Central memory CD8-positive, alpha-beta T cell (primary cell): ENCODE results near the gene MRPS27.

Experiments used
- ATAC-seq: fragments of 150-1000 bp; cut with Tn5 transposase; replicated peaks from 2 replicates; pipeline ENCODE4 v1.10.0; 2022; ENCODE audit warnings: mild to moderate bottlenecking, moderate FRiP score, moderate number of reproducible peaks; ENCODE audit not compliant: poor library complexity, severe bottlenecking; ENCODE audit errors: extremely low read depth
- DNase-seq, 2 donors: peaks; one replicate each; pipeline ENCODE4 v3.0.0; 2021; ENCODE audit warnings: low spot score in 2 of 2
- H3K27ac Mint-ChIP-seq: one replicate; pipeline ENCODE4 v1.8.0; 2022; ENCODE audit warnings: low read depth, mild to moderate bottlenecking, moderate library complexity, mixed read lengths
- H3K27me3 Mint-ChIP-seq: one replicate; pipeline ENCODE4 v1.8.0; 2022; ENCODE audit warnings: mixed read lengths
- H3K36me3 Mint-ChIP-seq: one replicate; pipeline ENCODE4 v1.8.0; 2022; ENCODE audit warnings: mild to moderate bottlenecking, moderate library complexity, mixed read lengths; ENCODE audit not compliant: insufficient read depth
- H3K4me1 Mint-ChIP-seq: one replicate; pipeline ENCODE4 v1.8.0; 2022; ENCODE audit warnings: mixed read lengths
- H3K4me3 Mint-ChIP-seq: one replicate; pipeline ENCODE4 v1.8.0; 2022; ENCODE audit warnings: mild to moderate bottlenecking, moderate library complexity, mixed read lengths
- H3K9me3 Mint-ChIP-seq: one replicate; pipeline ENCODE4 v1.8.0; 2022; ENCODE audit warnings: mixed read lengths

Gene MRPS27

GRCh38 chr5:72295539-72295938 is 24.5 kb downstream of the MRPS27 start:
- ATAC-seq (no peak), DNase-seq (no peak)
- Mint-ChIP-seq H3K4me1 (peaks cover 20% of the 10 kb centered on the region), H3K27ac (no peak overlapping the region), H3K27me3 (no peaks in the 10 kb centered on the region), H3K9me3 (no peaks in the 10 kb centered on the region), H3K4me3 (no peak overlapping the region), H3K36me3 (peaks cover 8% of the 10 kb centered on the region)

DNA sequence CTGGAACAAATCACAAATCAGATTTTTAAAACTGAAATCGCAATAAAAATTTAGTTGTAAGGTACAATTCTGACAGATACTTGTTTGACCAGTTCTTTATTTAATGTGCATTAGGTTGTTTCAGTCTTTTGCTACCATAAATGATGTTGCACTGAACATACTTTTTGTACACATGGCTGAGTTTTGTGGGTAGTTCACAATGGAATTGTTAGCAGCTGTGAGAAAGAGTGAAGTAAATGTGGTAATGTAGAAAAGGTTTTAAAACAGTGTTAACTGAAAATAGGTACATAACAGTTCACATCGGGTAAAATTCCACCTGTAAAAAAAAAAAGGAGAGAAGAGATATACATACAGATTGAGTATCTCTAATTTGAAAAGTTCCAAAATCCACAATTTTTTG is 25.6 kb downstream of the MRPS27 start:
- H3K9me3 Mint-ChIP-seq = no peaks in the 10 kb centered on the region
- H3K4me1 Mint-ChIP-seq = peaks cover 11% of the 10 kb centered on the region
- no peak overlapping the region for H3K4me3 Mint-ChIP-seq
- DNase-seq (no peak), ATAC-seq (no peak)
- H3K27me3 Mint-ChIP-seq = no peaks in the 10 kb centered on the region
- H3K27ac Mint-ChIP-seq = no peak overlapping the region
- H3K36me3 Mint-ChIP-seq = peaks cover 9% of the 10 kb centered on the region

GRCh38 chr5:72293495-72294055 is 26.5 kb downstream of the MRPS27 start:
- Mint-ChIP-seq H3K27ac (no peak overlapping the region), H3K4me3 (no peak overlapping the region), H3K36me3 (peaks cover 9% of the 10 kb centered on the region), H3K9me3 (no peaks in the 10 kb centered on the region), H3K27me3 (no peaks in the 10 kb centered on the region), H3K4me1 (peaks cover 11% of the 10 kb centered on the region)
- DNase-seq (no peak), ATAC-seq (no peak)

DNA sequence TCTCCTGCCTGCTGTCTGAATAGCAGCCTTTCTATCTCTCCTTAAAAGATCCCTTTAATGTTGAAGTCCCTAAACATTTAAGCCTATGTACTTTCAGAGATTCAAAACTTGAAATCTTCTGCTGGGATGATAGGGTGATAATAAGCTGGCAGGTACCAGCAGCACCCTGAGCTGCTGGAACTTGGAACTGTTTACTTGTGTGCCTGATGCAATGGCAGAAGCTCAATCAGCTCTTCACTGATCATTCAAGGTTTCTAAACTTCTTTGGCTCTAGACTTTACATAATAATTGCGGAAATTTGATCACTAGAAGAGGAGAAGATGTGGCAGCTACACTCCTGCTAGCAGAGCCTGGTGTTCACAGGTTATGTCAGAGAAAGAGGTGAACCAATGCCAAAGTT is 27.6 kb downstream of the MRPS27 start:
- Mint-ChIP-seq H3K27me3 (no peaks in the 10 kb centered on the region), H3K9me3 (no peaks in the 10 kb centered on the region), H3K4me1 (peaks cover 5% of the 10 kb centered on the region), H3K4me3 (no peak overlapping the region), H3K27ac (no peak overlapping the region), H3K36me3 (peaks cover 14% of the 10 kb centered on the region)
- DNase-seq (no peak), ATAC-seq (no peak)

DNA sequence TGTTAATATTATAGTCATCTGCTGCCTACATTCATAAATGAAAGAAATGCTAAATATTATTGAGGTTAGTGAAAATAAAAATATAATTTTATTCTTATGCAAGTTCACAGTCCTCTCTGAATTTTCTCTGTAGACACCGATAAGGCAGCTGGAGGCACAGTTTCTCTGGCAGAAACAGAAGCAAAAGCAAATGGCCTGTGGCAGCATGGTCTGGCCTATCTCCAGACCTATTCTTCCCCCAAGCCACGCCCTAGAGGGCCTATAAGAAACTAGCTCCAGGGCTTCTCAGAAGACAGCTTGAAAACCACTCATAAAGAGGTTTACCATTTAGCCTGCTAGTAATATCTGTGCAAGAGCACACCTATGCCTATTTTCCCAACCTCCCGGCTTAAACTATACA is 28.4 kb downstream of the MRPS27 start:
- peaks cover 5% of the 10 kb centered on the region for H3K4me1 Mint-ChIP-seq
- DNase-seq (no peak), ATAC-seq (no peak)
- H3K9me3 Mint-ChIP-seq = no peaks in the 10 kb centered on the region
- H3K27me3 Mint-ChIP-seq = no peaks in the 10 kb centered on the region
- no peak overlapping the region for H3K4me3 Mint-ChIP-seq
- H3K36me3 Mint-ChIP-seq = peaks cover 14% of the 10 kb centered on the region
- no peak overlapping the region for H3K27ac Mint-ChIP-seq

DNA sequence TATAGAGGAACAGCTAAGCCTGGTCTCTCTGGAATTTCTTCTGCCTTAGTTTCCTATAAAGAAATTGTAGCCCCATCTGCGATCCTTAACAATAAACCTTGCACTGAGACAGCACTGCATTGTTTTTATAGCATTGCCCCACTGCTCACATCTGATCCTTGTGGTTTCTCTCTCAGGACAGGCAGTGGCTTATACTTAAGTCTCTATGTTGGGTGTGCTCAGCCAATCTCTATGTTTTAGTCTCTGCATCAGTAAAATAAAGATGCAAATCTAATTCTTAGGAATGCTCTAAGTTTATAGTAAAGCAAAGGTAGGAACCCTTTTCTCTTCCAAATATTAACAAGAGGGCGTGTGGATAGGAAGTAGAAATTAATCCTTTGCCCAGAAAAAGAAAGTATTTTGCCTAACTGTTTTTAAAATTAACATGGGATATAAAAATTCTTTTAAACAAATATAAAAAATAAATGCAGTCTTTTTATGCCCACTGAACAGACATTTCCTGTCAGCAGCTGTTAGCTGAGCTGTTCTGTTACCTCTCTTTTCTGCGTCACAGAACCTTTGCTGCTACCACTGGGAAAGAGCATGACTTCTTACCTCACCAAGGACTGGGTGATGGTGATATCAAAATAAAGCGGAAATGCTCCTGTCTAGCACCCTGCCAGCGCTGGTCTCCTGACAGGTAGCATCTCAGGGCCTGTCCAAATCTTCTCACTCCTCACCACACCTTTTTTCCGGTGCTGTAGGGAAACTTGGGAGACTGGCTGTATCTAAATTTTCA is 29.5 kb downstream of the MRPS27 start:
- H3K4me1 Mint-ChIP-seq = peaks cover 5% of the 10 kb centered on the region
- DNase-seq (no peak), ATAC-seq (no peak)
- no peaks in the 10 kb centered on the region for H3K9me3 Mint-ChIP-seq
- no peak overlapping the region for H3K27ac Mint-ChIP-seq
- no peaks in the 10 kb centered on the region for H3K27me3 Mint-ChIP-seq
- no peak overlapping the region for H3K4me3 Mint-ChIP-seq
- peaks cover 9% of the 10 kb centered on the region for H3K36me3 Mint-ChIP-seq

- peaks cover 6% of the 10 kb centered on the region for H3K36me3 Mint-ChIP-seq
- H3K9me3 Mint-ChIP-seq = no peaks in the 10 kb centered on the region
- H3K27me3 Mint-ChIP-seq = no peaks in the 10 kb centered on the region
- no peak overlapping the region for H3K4me3 Mint-ChIP-seq
- ATAC-seq (no peak), DNase-seq (no peak)
- no peak overlapping the region for H3K27ac Mint-ChIP-seq
- H3K4me1 Mint-ChIP-seq = no peaks in the 10 kb centered on the region
Measured at GRCh38 chr5:72288924-72289323, 31.1 kb downstream of the MRPS27 start.

GRCh38 chr5:72286798-72287197 is 33.2 kb downstream of the MRPS27 start:
- Mint-ChIP-seq H3K27me3 (no peaks in the 10 kb centered on the region), H3K9me3 (no peaks in the 10 kb centered on the region), H3K36me3 (peaks cover 6% of the 10 kb centered on the region), H3K4me1 (no peaks in the 10 kb centered on the region), H3K27ac (no peak overlapping the region), H3K4me3 (no peak overlapping the region)
- DNase-seq (no peak), ATAC-seq (no peak)

DNA sequence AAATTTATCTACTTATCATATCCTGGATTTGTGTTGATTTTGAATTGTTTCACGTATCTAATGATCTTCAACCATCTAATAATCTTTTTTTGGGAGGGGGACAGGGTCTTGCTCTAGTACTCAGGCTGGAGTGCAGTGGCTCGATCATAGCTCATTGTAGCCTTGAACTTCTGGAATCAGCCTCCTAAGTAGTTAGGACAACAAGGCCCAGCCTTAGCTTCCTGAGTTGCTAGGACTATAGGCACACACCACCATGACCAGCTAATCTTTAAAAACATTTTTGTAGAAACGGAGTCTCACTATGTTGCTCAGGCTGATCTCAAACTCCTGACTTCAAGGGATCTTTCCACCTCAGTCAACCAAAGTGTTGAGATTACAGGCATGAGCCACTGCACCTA is 34.6 kb downstream of the MRPS27 start:
- Mint-ChIP-seq H3K36me3 (peaks cover 8% of the 10 kb centered on the region), H3K27ac (no peak overlapping the region), H3K27me3 (no peaks in the 10 kb centered on the region)

GRCh38 chr5:72284559-72285423 is 35.2 kb downstream of the MRPS27 start:
- Mint-ChIP-seq H3K4me1 (no peaks in the 10 kb centered on the region), H3K9me3 (no peaks in the 10 kb centered on the region), H3K36me3 (peaks cover 10% of the 10 kb centered on the region), H3K27me3 (no peaks in the 10 kb centered on the region), H3K27ac (no peak overlapping the region), H3K4me3 (no peak overlapping the region)
- DNase-seq (no peak), ATAC-seq (no peak)

More for the DNA sequence above, 34.6 kb downstream of the MRPS27 start:
- H3K9me3 Mint-ChIP-seq = no peaks in the 10 kb centered on the region
- no peak for ATAC-seq
- H3K4me3 Mint-ChIP-seq = no peak overlapping the region
- no peaks in the 10 kb centered on the region for H3K4me1 Mint-ChIP-seq
- DNase-seq = no peak

- peak overlapping the region; percentile 3 for H3K27ac Mint-ChIP-seq
- no peaks in the 10 kb centered on the region for H3K4me1 Mint-ChIP-seq
- ATAC-seq = no peak
- H3K36me3 Mint-ChIP-seq = peaks cover 14% of the 10 kb centered on the region
- no peak overlapping the region for H3K4me3 Mint-ChIP-seq
- no peaks in the 10 kb centered on the region for H3K27me3 Mint-ChIP-seq
- no peak for DNase-seq
- H3K9me3 Mint-ChIP-seq = no peaks in the 10 kb centered on the region
Measured at GRCh38 chr5:72283358-72283757, 36.7 kb downstream of the MRPS27 start.

DNA sequence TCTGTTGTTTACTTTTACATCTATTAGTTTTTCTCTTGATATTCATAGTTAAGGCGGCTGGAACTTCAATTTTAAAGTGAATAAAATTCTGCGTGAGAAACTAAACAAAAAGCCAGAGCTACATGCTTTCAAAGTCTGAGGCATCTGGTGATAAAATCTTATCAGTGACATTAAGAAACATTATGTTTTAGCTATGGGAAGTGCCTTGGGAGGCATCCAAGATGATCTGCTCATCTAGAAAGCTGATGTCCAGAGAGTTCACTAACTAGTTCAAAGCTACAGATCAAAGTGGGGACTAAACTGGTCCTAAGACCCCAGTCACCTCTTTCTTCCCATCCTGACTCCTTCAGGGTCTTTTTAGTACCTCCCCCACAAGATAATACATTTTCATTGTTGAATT is 37.2 kb downstream of the MRPS27 start:
- Mint-ChIP-seq H3K9me3 (no peaks in the 10 kb centered on the region), H3K4me3 (no peak overlapping the region), H3K36me3 (peaks cover 14% of the 10 kb centered on the region), H3K4me1 (no peaks in the 10 kb centered on the region), H3K27ac (no peak overlapping the region), H3K27me3 (no peaks in the 10 kb centered on the region)
- ATAC-seq (no peak), DNase-seq (no peak)
